Measurements from ENCODE around the gene VPREB3.

GRCh38 chr22:23704829-23705228, 49.4 kb downstream of the VPREB3 start:
- TF ChIP-seq POLR2A (IDR thresholded peaks at IDR 0.05) (no peak), CTCF (IDR thresholded peaks at IDR 0.05) (no peak)
